Liver (tissue), 9 donors: Measurements from ENCODE around the gene KAZN. TPM values are rescaled to one million over a fixed set of nuclear protein-coding genes. Genes with fewer than 3 reads are reported as not detected.

Experiments used
- DNase-seq: peaks from one replicate; pipeline ENCODE4 v3.0.0-alpha.2; 2017; ENCODE audit warnings: low spot score
- H3K27ac ChIP-seq, 2 donors: one replicate each; pipeline ENCODE4 v1.7.0; 2013; ENCODE audit warnings: inconsistent platforms in 2 of 2, low read length in 2 of 2, control low read depth in 1 of 2, low read depth in 1 of 2, mild to moderate bottlenecking in 1 of 2
- H3K27me3 ChIP-seq, 4 donors: one replicate each; pipeline versions ENCODE4 v1.6.1 to v1.7.0; 2013; ENCODE audit warnings: low read length in 3 of 4, inconsistent platforms in 1 of 4, mild to moderate bottlenecking in 1 of 4, moderate library complexity in 1 of 4; ENCODE audit not compliant: control insufficient read depth in 4 of 4, insufficient read depth in 4 of 4
- H3K36me3 ChIP-seq, 4 donors: one replicate each; pipeline versions ENCODE4 v1.6.1 to v1.7.0; 2013; ENCODE audit warnings: low read length in 3 of 4, mild to moderate bottlenecking in 3 of 4, low read depth in 1 of 4, moderate library complexity in 1 of 4; ENCODE audit not compliant: control insufficient read depth in 4 of 4, insufficient read depth in 3 of 4
- H3K4me1 ChIP-seq, 4 donors: one replicate each; pipeline versions ENCODE4 v1.6.1 to v1.7.0; 2013; ENCODE audit warnings: low read length in 3 of 4, mild to moderate bottlenecking in 3 of 4, moderate library complexity in 1 of 4; ENCODE audit not compliant: control insufficient read depth in 4 of 4, insufficient read depth in 4 of 4
- H3K4me3 ChIP-seq, 3 donors: one replicate each; pipeline versions ENCODE4 v1.6.1 to v1.7.0; 2013; ENCODE audit warnings: low read length in 3 of 3, control low read depth in 1 of 3, low read depth in 1 of 3, mild to moderate bottlenecking in 1 of 3
- H3K9ac ChIP-seq, 2 donors: one replicate each; pipeline ENCODE4 v1.7.0; 2013; ENCODE audit warnings: low read length in 2 of 2, mild to moderate bottlenecking in 2 of 2, moderate library complexity in 2 of 2, control low read depth in 1 of 2, low read depth in 1 of 2
- H3K9me3 ChIP-seq, 4 donors: one replicate each; pipeline versions ENCODE4 v1.6.1 to v1.7.0; 2013; ENCODE audit warnings: low read length in 3 of 4; ENCODE audit not compliant: control insufficient read depth in 4 of 4
- CTCF ChIP-seq: fragments of 150-350 bp; IDR thresholded peaks from 2 replicates; pipeline ENCODE4 v1.5.1; 2017; ENCODE audit warnings: improper control_type of control experiment, low read depth, low read length; ENCODE audit not compliant: missing input control
- EGR1 ChIP-seq, 2 donors: IDR thresholded peaks; 2 replicates each; pipeline ENCODE4 v1.6.1; 2016 to 2018; ENCODE audit warnings: antibody characterized with exemption in 2 of 2, low read depth in 2 of 2
- FOXA1 ChIP-seq: IDR thresholded peaks from 2 replicates; pipeline ENCODE4 v1.6.1; 2016; ENCODE audit warnings: antibody characterized with exemption
- FOXA2 ChIP-seq: IDR thresholded peaks from 2 replicates; pipeline ENCODE4 v1.6.1; 2016; ENCODE audit warnings: antibody characterized with exemption
- GABPA ChIP-seq, 2 donors: IDR thresholded peaks in 1 of 2; conservative IDR thresholded peaks in 1 of 2; 2 replicates each; pipeline ENCODE4 v1.6.1; 2016; ENCODE audit warnings: antibody characterized with exemption in 2 of 2, mild to moderate bottlenecking in 1 of 2, moderate library complexity in 1 of 2
- HNF4A ChIP-seq, 2 donors: conservative IDR thresholded peaks; 2 replicates each; pipeline ENCODE4 v1.6.1; 2016; ENCODE audit warnings: antibody characterized with exemption in 2 of 2, mild to moderate bottlenecking in 2 of 2
- HNF4G ChIP-seq: IDR thresholded peaks from 2 replicates; pipeline ENCODE4 v1.6.1; 2016; ENCODE audit warnings: antibody characterized with exemption
- JUND ChIP-seq, 2 donors: IDR thresholded peaks; 2 replicates each; pipeline ENCODE4 v1.6.1; 2016; ENCODE audit warnings: antibody characterized with exemption in 2 of 2
- MAX ChIP-seq: IDR thresholded peaks from 2 replicates; pipeline ENCODE4 v1.6.1; 2016; ENCODE audit warnings: antibody characterized with exemption
- NR2F2 ChIP-seq: IDR thresholded peaks from 2 replicates; pipeline ENCODE4 v1.6.1; 2016; ENCODE audit warnings: antibody characterized with exemption
- RAD21 ChIP-seq, 2 donors: IDR thresholded peaks; 2 replicates each; pipeline ENCODE4 v1.6.1; 2016; ENCODE audit warnings: antibody characterized with exemption in 2 of 2, mild to moderate bottlenecking in 2 of 2
- RXRA ChIP-seq, 2 donors: IDR thresholded peaks; 2 replicates each; pipeline ENCODE4 v1.6.1; 2017 to 2018; ENCODE audit warnings: antibody characterized with exemption in 2 of 2, mild to moderate bottlenecking in 1 of 2
- SP1 ChIP-seq: IDR thresholded peaks from 2 replicates; pipeline ENCODE4 v1.6.1; 2018; ENCODE audit warnings: antibody characterized with exemption, mild to moderate bottlenecking
- TAF1 ChIP-seq: conservative IDR thresholded peaks from 2 replicates; pipeline ENCODE4 v1.6.1; 2016; ENCODE audit warnings: antibody characterized with exemption, mild to moderate bottlenecking
- YY1 ChIP-seq: IDR thresholded peaks from 2 replicates; pipeline ENCODE4 v1.6.1; 2016; ENCODE audit warnings: antibody characterized with exemption, mild to moderate bottlenecking
- ZBTB33 ChIP-seq: IDR thresholded peaks from 2 replicates; pipeline ENCODE4 v1.6.1; 2016; ENCODE audit warnings: antibody characterized with exemption
- WGBS: extraction: QIAGEN DNeasy Blood & Tissue Kit; methylation state at CpG from one replicate; pipeline ENCODE4 v1.1.7; 2013; 5-methylcytosine and 5-hydroxymethylcytosine counted together
- polyA plus RNA-seq, 2 donors: library from polyadenylated mRNA; stranded (reverse) in 1 of 2; unstranded in 1 of 2; fragments of 200-250 nt in 1 of 2; fragments of >200 nt in 1 of 2; fragmentation: Nextera tagmentation in 1 of 2; extraction: Ambion mirVana in 1 of 2; gene quantifications; one replicate each; pipeline versions ENCODE4 v1.2.1 to v1.2.3, GENCODE V29; 2013 to 2015
- total RNA-seq, 2 donors: library from RNA; depleted of rRNA; stranded (reverse); fragments of >200 nt; gene quantifications; one replicate each; pipeline ENCODE4 v1.2.3, GENCODE V29; 2014
- donor health status: healthy.
- donor health status: healthy.
- donor health status: healthy.
- donor health status: healthy.
- donor health status: healthy.

KAZN gene
- total and polyA plus RNA-seq, 4 donors: 1.9 to 6.9 (median 2.4) TPM

- H3K27ac ChIP-seq: no peak overlapping the region
- peaks cover 0 to 7% (median 3%) of the 10 kb centered on the region in 4 donors for H3K9me3 ChIP-seq
- no peak overlapping the region for H3K9ac ChIP-seq
- no peak for DNase-seq
- no peaks in the 10 kb centered on the region for H3K27me3 ChIP-seq
- WGBS: 85% methylated on average over 5 of the region's 5 CpGs
- no peaks in the 10 kb centered on the region for H3K36me3 ChIP-seq
- no peaks in the 10 kb centered on the region for H3K4me1 ChIP-seq
- H3K4me3 ChIP-seq: no peak overlapping the region
- TF ChIP-seq RXRA (IDR thresholded peaks at IDR 0.05): no peak
- TF ChIP-seq JUND (IDR thresholded peaks at IDR 0.05): no peak
- no peak for TF ChIP-seq RAD21 (IDR thresholded peaks at IDR 0.05)
- no peak for TF ChIP-seq FOXA2
- TF ChIP-seq HNF4G: no peak
- no peak for TF ChIP-seq EGR1 (IDR thresholded peaks at IDR 0.05; ENCODE audit: low read depth in 2 of 2)
- TF ChIP-seq TAF1: no peak
- TF ChIP-seq YY1: no peak
Measured at GRCh38 chr1:15057834-15058233, 459.3 kb downstream of the KAZN start.

- H3K27ac ChIP-seq: no peak overlapping the region
- no peaks in the 10 kb centered on the region for H3K36me3 ChIP-seq
- DNase-seq: no peak
- TF ChIP-seq ZBTB33 (no peak), YY1 (no peak), NR2F2 (no peak), CTCF (no peak), HNF4A (conservative IDR thresholded peaks at IDR 0.05) (no peak), FOXA1 (no peak), EGR1 (IDR thresholded peaks at IDR 0.05; ENCODE audit: low read depth in 2 of 2) (no peak)
- no peak overlapping the region for H3K4me3 ChIP-seq
- H3K9ac ChIP-seq: no peak overlapping the region
- H3K9me3 ChIP-seq: peaks cover 0 to 7% (median 3%) of the 10 kb centered on the region in 4 donors
- H3K4me1 ChIP-seq: no peaks in the 10 kb centered on the region
- 79% methylated on average over 2 of the region's 2 CpGs for WGBS
- no peaks in the 10 kb centered on the region for H3K27me3 ChIP-seq
Measured at GRCh38 chr1:15058261-15058660, 459.8 kb downstream of the KAZN start.

- no peak for DNase-seq
- Histone ChIP-seq H3K9ac (no peak overlapping the region), H3K27ac (no peak overlapping the region), H3K9me3 (peaks cover 0 to 7% (median 3%) of the 10 kb centered on the region in 4 donors), H3K4me3 (no peak overlapping the region), H3K4me1 (no peaks in the 10 kb centered on the region), H3K36me3 (no peaks in the 10 kb centered on the region), H3K27me3 (no peaks in the 10 kb centered on the region)
- TF ChIP-seq GABPA (IDR thresholded peaks at IDR 0.05 in 1 of 2, conservative IDR thresholded peaks at IDR 0.05 in 1 of 2): no peak
- TF ChIP-seq JUND (IDR thresholded peaks at IDR 0.05): no peak
- TF ChIP-seq FOXA1: no peak
- no peak for TF ChIP-seq RAD21 (IDR thresholded peaks at IDR 0.05)
- TF ChIP-seq FOXA2: no peak
- TF ChIP-seq SP1: no peak
- no peak for TF ChIP-seq NR2F2
- TF ChIP-seq ZBTB33: no peak
- TF ChIP-seq HNF4A (conservative IDR thresholded peaks at IDR 0.05): no peak
- TF ChIP-seq RXRA (IDR thresholded peaks at IDR 0.05): no peak
- no peak for TF ChIP-seq MAX
- 82% methylated on average over 25 of the region's 25 CpGs for WGBS
Measured at GRCh38 chr1:15060104-15060503, 461.6 kb downstream of the KAZN start.
